ENCODE data around the gene ETV4.

DNA sequence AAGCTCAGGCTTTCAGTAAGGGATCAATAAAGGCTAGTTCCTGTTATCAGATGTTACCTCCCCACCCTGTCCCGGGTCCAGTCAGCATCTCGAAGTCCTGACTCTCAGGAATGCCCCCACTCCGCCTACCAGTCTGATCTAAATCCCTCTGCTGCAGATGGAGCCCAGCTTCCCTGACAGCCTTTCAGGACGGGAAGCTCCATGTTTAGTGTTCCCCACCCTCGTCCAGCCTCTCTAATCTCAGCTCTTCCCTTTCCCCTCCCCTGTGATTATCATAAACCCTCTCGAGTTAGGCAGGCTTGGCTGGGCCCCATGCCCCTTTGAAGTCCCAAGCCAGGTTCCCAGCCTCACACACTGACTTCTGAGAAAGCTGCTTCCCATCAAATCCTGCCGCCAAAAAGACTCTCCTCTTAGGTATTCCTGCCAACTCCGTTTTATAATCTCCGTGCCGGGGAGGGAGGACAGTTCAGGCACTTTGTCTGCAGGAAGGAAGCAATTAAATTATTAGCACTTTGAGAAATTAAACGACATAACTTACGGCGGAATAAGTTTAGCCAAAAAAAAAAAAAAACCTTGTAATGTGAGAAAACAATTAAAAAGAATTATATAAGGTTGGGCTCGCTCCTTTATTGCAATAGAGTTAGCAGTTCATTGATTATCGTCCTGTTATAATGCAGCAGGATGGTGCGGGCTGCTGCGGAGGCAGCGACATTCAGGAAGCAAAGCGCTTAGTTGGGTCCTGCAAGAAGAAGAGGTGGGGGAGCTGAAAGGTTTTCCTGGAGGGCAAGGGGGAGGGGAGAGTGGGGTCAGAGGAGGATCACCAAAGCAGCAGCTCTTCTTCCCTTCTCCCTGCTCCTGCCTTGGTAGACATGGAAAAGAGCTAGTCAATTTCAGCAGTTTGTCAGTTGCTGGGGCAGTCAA, 16.8 kb upstream of the ETV4 start:
- TF ChIP-seq POLR2A (IDR thresholded peaks at IDR 0.05), result no peak
- TF ChIP-seq, protein P1, sequence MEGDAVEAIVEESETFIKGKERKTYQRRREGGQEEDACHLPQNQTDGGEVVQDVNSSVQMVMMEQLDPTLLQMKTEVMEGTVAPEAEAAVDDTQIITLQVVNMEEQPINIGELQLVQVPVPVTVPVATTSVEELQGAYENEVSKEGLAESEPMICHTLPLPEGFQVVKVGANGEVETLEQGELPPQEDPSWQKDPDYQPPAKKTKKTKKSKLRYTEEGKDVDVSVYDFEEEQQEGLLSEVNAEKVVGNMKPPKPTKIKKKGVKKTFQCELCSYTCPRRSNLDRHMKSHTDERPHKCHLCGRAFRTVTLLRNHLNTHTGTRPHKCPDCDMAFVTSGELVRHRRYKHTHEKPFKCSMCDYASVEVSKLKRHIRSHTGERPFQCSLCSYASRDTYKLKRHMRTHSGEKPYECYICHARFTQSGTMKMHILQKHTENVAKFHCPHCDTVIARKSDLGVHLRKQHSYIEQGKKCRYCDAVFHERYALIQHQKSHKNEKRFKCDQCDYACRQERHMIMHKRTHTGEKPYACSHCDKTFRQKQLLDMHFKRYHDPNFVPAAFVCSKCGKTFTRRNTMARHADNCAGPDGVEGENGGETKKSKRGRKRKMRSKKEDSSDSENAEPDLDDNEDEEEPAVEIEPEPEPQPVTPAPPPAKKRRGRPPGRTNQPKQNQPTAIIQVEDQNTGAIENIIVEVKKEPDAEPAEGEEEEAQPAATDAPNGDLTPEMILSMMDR (IDR thresholded peaks at IDR 0.05), result no peak

Measured in thyroid gland (tissue), 4 donors.